ENCODE data around the gene ZNF581.
A peak's percentile ranks its signal among the peaks of the same experiment; 100 is the strongest.

Gene ZNF581, protein sequence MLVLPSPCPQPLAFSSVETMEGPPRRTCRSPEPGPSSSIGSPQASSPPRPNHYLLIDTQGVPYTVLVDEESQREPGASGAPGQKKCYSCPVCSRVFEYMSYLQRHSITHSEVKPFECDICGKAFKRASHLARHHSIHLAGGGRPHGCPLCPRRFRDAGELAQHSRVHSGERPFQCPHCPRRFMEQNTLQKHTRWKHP
- 16.9 reads per million, percentile 43 among the genes with 10 or more reads in this experiment for total RNA-seq

DNA sequence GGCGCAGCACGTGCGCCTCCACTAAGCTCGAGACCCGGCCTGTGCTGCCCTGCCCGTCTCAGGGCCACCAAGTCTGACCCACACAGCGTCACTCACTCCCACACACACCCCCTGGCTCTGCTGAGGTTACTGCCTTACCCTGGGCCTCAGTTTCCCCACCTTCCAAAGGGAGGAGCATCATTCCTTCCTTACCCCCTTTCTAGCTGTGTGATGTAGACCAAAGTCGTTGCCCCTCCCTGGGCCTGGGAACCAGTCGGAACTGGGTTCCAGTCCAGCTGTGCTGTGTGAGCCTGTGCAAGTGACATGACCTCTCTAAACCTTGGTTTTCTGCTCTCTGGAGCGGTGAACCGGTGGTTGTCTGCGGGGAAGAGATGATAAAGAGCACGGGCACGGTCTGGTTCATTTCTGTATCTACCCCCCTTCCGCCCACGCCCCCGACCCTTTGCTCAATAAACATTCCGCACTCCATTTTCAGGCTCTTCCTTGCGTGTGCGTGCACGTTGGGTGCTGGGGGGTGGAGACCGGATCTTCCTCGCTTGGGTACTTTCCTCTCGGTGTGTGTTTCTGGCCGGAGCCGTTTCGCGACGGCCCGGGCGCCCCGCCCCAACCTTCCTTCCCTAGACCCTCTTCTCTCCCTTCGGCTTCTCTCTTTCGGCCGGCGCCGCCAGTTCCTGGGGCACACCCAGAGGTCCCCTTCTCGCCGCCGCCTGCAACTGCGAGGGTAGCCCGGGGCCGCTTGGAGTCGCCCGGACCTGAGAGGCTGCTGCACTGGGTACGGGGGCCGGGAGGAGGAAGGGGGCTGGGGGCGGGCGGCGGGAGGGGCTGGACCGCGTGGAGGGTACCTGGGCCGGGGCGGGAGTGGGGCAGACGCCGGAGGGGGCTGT lies at the start of gene ZNF581:
Gene ZNF581, plus strand, starts transcription at position 647 of the 884 bp plus-strand sequence. CDS start 923 bp downstream, outside the sequence.
- DNase-seq: peak; percentile 71

DNA sequence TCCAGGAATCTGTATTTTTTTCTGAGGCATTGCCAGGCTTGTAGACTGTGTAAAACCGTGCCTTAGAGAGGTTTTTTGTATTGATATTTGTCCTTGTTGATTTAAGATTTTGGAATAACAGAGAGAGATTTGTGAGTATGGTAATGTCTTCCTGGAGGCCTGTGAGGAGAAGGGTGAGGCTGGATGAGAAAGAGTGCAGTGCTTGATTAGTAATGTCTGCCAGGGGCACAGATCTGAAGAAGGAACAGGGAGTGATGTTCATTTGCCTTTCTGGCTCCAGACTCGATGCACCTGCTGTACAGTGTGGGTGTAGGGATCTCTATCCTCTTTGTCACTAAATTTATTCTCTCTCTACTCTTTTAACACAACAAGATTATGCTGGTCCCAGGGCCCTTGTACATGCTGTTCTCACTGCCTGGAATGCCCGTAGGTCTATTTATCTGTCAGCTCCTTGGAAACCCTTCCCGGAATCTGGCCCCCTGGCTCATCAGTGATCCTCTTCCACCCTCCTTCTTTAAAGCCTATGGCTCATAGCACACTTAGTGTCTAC lies 48.4 kb upstream of the ZNF581 start:
- DNase-seq: no peak

DNA sequence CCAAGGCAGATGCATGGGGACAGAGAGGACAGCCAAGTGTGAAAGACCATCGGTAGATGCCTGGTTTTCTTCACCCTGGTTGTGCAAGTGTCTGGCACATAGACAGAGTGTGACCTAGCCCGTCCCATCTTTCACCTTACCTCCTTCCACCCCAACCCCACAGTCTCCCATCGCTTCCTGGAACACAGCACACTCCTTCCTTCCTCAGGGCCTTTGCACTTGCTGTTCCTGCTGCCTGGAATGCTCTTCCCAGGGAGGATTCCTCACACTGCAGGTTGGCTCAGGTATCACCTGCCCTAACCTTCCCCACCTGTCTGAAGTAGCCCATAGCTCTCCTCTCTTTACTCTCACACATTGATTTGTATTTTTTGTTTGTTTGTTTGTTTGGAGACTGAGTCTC lies 47.1 kb upstream of the ZNF581 start:
- DNase-seq: no peak

DNA sequence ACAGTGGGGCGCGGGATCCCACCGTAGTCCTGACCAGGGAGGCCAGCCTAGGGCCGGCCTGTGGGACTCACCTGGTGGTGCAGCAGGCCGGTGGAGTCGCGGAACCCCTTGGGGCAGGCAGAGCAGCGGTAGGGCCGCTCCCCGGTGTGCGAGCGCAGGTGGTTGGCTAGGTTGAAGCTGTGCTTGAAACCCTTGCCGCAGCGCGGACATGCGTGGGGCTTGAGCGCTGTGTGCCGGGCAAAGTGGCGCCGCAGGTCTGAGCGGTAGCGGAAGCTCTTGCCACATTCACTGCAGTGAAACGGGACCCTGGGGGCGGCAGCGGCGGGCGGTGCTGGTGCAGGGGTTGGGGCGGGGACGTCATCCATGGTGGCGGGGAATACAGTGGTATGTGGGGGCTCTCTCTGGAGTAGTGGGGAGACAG lies 45.9 kb upstream of the ZNF581 start:
- no peak for DNase-seq

DNA sequence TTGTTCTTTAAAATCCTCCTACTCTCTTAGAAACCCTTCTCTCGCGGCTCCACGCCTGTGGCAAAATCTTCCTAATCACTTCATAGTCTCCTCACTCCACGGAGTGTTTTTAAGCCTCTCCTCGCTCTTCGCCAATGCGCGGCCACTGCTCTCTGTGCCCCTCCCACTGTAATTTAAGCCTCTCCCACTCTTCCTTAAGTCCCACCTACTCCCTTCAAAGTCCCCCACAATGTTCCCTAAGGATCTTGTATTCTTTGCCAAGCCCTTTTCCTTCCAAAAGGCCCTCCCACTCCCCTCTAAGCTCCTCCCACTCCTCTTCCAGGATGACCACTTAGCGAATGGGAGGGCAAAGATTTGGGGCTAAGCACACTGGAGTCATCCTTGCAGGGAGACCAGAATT lies 45.4 kb upstream of the ZNF581 start:
- no peak for DNase-seq

DNA sequence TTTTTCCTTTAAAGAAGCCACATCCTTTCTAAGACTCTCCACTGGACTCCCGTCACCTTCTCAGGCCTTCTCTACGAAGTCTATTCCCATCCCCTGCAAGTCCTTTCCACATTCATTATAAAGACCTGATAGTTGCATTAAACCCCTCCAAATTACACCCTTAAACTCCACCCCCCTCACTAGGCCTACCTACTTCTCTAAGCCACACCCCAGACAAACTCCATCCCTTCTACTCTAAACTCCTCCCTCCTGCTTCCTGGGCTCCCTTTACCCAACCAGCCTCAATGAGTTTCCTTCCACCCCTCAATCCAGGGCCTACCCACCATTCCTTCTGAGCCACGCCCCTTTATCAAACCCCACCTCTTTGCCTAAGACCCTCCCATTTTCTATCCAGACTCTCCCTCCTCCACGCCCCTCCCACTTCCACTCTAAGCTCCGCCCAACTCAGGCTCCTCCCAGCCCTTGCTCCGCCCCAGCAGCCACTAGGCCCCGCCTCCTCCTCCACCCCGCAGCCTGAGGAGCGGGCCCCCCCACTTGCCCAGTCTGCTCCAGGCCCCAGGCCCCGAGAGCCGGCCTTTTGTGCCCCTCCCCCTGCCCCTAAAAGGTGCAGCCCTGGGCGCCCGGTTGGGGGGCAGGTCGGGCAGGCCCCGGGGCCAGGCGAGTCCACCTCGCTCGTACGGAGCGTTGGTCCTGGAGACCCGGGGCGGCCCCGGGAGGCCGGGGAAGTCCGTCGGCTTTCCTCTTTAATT lies 44.6 kb upstream of the ZNF581 start:
- DNase-seq: peak; percentile 82

DNA sequence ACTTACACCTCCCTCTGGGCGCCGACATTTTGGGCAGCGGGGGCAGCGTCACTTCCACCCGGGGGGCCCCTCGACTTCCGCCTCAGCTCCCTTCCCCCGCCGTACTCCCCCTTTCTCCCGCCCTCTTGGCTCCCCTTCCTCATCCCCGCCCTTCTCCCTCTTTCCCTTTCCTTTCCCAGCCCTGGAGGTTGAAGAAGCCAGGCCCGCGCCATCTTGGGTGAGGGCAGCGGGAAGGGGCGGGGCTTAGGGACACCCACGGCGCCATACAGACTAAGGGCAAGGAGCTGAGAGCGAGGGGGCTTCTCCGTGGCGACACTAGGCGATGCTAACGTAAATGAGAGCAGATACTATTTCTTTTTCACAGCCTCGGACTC lies 44.0 kb upstream of the ZNF581 start, which contains the start of gene FIZ1:
Gene FIZ1, minus strand, starts transcription at position 50 of the 374 bp plus-strand sequence. CDS start 1,652 bp downstream, outside the sequence.
- peak; percentile 92 for DNase-seq

DNA sequence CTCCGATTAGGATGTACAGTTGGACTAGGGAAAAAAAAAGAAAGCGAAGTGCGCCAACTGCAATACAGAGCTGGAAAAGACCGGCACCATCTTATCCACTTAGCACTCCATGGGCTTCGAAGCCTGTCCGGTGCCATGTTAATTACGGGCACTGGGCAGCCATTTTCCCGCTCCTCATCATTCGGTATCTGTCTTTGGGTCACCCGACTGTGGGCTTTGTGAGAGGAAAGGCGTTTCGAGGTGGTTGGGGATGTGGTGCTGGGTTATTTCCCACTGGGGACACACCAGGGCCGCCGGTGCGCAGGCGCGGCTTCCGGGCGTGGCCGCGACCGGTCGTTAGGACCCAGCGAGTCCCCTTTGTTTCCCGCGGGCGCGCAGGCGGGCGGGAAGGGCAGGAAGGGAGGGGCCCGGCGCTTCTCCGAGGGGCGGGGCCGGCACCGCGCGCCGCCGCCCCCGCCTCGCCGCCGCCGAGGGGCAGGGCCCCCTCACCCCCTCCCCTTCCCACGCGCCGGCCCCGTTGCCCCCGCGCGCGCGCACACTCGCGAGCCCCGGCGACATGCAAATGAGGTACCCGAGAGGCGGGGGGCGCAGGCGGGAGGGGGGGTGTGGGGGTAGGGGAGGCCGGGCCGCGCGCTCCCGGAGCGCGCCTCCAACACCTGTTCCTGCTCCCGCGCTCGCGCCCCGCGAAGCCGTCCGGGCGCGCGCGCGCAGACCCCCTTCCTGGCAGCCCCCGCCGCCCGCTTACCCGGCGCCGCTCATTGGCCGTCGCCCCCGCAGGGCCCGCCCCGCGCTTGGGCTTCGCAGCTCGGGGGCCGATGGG lies 43.4 kb upstream of the ZNF581 start, which contains the start of gene ZNF524:
Gene ZNF524, plus strand, starts transcription at position 447 of the 820 bp plus-strand sequence. CDS start 1,825 bp downstream, outside the sequence.
- peak; percentile 77 for DNase-seq

DNA sequence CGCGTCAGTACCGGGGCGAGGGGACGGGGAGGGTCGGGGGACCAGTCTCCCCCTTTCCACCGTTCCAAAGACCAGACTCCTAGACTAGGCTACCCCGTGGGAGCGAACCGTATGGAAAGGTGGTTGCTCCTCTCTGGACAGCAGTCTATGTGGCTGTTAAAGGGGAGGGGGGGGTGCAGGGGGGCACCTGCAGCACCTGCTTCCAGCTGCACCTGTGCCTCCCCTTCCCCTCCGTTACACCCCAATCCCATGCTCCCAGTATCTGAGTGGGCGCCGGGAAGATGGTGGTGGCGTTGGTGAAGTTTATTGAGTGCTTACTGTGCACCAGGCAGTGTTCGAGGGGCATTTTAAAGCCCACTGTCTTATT lies 42.8 kb upstream of the ZNF581 start:
- no peak for DNase-seq

DNA sequence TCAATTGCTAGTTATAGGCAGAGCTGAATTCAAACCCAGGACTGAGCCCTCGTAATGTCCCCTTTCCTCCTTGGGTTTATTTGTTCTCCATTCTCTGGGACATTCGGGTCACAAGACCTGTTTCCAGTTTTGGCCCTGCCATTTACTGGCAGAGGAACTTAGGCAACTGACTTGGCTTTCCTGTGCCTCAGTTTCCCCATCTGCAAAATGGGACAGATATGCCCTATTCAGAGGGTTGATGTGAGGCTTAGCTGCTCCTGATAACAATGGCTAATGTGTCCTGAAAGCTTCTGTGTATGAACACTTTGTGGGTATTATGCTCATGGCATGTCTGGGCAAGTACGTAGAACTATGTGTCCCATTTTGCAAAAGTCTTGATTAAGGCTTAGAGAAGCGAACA lies 42.4 kb upstream of the ZNF581 start:
- DNase-seq: no peak

DNA sequence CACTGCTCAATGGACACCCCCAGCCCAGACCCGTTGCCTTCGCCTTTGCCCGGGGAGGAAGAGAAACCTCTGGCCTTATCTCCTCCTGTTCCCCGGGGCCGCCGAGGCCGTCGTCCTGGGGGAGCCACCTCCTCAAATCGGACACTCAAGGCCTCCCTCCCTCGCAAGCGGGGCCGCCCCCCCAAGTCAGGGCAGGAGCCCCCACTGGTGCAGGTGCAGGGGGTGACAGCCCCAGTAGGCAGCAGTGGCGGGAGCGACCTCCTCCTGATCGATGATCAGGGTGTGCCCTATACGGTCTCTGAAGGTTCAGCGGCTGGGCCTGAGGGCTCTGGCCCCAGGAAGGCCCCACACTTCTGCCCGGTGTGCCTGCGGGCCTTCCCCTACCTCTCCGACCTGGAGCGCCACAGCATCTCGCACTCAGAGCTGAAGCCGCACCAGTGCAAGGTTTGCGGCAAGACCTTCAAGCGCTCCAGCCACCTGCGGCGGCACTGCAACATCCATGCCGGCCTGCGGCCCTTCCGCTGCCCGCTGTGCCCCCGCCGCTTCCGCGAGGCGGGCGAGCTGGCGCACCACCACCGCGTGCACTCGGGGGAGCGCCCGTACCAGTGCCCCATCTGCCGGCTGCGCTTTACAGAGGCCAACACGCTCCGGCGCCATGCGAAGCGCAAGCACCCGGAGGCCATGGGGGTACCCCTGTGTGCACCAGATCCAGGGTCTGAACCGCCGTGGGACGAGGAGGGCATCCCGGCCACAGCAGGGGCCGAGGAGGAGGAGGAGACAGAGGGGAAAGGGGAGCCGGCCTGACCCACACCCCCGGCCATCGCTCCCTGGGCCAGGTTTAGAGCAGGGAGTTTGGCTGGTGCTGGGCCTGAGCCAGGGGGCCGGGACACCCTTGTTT lies 41.1 kb upstream of the ZNF581 start:
- DNase-seq: no peak

DNA sequence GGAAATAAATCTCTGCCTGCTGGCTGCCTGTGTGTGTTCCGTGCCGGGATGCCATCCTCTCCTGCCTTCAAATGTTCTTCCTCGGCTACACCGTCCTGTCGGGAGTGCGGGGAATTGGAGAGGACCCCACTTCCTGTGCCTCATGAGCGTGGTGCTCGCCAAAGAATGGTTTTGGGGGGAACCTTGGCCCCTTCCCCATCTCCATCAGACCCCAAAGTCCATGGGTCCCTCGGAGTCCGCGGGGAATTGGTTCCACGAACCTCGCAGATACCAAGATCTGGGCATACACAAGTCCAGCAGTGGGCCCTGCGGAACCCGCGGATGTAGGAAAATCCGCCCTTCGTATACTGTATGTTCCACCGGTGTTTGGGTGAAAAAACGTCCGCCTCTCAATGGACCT lies 40.3 kb upstream of the ZNF581 start:
- no peak for DNase-seq

DNA sequence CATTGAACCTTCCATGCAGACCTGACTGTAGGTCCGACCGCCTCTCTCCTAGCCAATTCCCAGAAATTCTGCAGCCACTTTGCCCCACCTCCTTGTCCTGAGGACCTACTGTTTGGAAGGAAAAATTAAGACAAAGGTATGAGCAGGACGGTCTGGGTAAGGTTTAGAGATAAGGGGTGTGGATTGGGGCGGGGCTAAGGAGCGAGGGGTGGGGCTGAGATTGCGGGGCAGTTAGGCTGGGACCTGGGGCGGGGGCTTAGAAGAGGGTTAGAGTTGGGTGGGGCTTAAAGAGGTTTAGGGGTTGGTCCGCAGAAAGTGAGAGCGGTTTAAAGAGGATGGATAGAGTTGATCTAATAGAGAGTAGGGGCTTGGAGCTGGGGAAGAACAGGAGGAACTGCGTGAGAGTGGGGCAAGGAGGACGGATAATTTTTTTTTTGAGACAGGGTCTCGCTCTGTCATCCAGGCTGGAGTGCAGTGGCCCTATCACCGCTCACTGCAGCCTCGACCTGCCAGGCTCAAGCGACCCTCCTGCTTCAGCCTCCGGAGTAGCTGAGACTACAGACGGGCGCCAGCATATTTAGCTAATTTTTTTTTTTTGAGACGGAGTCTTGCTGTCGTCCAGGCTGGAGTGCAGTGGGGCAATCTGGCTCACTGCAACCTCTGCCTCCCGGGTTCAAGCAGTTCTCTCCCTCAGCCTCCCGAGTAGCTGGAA lies 39.7 kb upstream of the ZNF581 start:
- DNase-seq: no peak

DNA sequence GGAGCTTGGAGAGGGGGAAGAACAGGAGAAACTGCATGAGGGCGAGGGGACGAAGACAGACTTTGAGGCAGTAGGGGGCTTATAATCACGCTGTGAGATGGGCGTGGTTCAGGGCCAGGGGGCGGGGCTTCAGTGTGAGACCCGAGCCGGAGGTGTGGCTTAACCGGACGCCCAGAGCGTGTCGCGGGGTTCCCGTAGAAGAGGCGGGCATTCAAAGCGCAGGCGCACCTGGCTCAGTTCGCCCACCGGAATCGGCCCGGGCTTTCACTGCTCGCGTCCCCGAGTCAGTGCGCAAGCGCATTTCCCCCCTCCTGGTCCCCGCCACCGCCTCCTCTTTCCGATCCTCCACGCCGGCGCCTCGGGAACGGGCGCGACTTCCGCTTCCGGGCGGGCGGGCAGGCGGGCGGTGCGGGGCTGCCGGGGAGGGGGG lies 38.2 kb upstream of the ZNF581 start:
- DNase-seq: peak; percentile 97

DNA sequence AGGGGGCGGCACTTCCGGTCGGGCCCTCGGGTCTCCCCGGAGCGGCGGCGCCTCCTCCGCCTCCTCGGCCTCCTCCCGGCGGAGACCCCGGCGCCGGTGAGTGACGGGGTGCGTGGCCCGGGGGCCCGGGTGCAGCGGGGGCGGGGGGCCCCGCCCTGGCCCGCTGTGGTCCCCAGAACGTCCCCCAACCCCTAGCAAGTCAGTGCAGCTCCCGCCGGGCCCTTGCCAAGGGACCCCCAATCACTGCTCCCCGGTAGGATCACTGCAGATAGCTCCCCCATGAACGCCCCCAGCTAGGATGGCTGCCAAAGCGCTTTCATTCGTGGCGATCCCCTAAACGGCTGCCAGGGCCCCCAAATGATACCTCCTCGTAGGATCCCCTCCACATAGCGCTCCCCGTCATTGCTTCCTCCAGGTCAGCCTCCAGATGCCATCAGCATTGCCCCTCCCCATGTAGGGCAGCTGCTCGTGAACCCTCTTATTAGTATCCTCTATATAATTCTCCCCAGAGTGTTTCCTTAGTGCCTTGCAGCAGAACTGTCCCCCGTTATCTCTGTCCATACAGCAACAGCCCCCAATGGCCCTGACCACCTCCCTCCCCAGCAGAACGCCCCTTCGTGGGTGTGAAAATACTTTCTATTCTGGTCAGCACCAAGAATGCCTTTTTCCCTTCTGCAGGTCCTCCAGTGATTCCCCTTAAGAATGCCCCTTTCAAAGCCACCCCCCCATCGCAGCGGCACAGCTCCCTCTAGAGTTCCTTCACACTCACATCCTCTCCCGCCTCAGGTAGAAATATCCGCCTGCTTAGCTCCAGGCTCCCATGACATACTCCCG lies 37.6 kb upstream of the ZNF581 start, which contains the start of gene ZNF865:
Gene ZNF865, plus strand, starts transcription at position 11 of the 834 bp plus-strand sequence. CDS start 7,972 bp downstream, outside the sequence.
- DNase-seq: peak; percentile 59

DNA sequence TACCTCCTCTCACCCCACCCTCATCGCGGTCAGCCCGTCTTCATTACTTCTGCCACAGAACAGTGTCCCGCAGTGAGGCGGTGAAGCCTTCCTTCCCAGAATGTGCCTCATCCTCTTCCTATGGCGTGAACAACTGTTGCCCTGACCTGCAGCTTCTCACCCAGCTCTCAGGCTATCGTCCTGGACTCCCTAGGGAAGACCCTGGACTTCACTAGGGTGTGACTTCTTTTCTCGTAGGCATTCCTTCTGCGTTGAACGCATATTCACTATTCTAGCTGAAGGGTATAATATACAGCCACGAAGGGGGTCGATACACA lies 37.0 kb upstream of the ZNF581 start:
- DNase-seq: no peak

DNA sequence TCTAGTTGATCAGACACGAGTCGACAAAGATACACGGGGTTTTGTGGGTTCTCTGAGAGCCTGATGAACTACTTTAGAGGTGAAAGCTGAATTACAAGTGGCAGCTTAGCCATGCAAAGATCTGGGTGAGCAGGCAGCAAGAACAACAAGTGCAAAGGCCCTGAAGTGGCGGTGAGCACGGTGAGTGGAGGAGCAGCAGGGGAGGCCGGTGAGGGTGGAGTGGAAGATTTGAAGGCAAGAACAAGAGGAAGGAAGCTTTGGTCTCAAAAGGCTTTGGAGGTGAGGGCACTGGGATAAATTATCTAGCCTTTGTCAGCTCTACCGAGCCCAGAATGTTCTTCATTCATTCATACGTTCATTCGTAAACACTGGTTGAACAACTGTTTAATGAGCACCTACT lies 36.6 kb upstream of the ZNF581 start:
- DNase-seq: no peak

DNA sequence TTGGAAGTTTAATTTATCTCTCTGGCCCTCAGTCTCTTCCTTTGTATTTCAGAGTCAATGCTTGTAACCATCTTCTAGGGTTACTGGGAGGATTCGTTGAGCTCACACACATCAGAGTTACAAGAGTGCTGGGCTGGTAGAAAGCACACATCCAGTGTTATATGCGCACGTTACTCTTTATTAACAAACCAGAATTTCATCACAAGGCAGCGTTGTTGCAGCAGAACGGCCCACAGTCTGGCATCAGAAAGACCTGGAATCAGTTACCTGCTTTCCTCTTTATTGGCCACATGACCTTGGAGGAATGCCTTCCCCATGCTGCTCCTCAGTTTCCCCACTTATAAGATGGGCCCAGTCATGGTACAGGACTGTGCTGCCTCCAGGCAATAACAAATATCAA lies 34.1 kb upstream of the ZNF581 start:
- no peak for DNase-seq

DNA sequence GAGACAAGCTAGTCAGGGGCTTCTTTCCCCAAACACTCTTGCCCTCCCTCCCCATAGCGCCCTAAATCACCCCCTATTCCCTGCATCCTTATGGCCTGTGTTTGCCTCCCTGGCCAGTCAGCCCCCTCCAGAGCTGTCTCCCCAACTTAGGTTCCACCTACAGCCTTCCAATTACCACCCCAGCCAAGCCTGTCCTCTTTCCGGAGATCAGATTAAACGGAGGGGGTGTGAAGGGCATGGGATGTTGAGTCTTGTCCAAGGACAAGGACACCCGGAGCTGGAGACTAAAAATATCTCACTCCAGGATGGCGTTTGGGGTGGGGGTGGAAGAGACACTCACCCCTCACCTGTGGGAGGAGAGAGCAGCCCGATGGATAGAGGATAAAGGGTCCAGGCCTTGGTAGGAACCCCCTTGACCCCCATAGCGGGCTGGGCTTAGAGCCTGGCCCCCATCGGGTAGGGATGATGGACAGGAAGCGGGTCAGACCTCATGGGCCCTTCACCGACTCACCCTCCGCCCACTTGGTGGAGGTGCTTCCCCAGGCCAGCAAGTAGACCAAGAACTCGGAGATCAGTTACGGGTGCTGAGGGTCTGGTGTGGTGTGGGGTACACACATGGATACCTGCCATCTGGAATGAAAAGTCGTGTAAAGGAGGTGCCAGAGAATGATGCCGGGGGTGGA lies 32.0 kb upstream of the ZNF581 start:
- no peak for DNase-seq

All from effector CD4-positive, alpha-beta T cell (primary cell).